ENCODE results near the gene PYDC1.
A peak's percentile ranks its signal among the peaks of the same experiment; 100 is the strongest.
"Not testable (repeated sequence)": the region's sequence is repeated elsewhere in the genome, so short reads cannot be mapped to it uniquely, and the experiment has no call there.

Gene PYDC1

GRCh38 chr16:31216422-31217135 is at the start of gene PYDC1:
Gene PYDC1 (minus strand): TSS chr16:31217135. CDS start chr16:31217028, 107 bp downstream.
- peak in 1 of 14 donors; percentile 72 for DNase-seq

- DNase-seq = no peak
These were observed 48.7 kb upstream of the PYDC1 start for GRCh38 chr16:31265329-31266245.

- DNase-seq = no peak
These were observed 45.1 kb upstream of the PYDC1 start for GRCh38 chr16:31262084-31262483.

DNA sequence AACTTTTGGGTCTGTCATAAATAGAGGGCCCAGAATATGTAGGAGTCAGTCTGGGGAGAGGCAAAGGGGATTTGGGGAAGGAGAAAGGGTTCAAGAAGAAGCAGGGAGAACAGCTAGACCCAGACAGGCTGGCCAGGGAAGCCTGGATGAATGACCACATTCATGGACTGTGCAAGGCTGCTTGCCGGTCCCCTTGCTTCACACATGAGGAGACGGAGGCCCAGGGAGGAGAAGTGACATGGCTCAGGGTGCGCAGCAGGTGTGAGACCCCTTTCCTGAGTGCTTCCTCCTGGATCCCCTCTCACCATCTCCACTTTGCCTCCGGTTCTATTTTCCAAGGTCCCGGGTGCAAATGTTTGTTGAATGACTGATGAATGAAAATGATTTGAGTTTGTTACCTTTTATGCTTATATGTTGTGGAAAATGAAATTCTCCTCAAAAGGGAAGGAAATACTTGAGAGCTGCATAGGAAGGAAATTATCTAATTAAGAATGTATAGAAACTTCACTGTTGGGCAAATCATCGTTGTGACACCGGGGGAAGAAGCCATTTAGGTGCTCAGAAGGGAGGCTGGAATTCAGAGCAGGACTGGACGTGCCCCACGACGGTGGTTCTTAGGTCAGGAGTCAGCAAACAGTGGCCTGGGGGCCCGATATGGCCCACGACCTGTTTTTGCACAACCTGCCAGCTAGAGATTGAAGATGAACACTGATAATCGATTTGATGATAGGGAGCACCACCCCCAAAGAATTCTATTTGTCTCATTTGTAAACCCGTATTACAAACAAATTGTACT is 43.4 kb upstream of the PYDC1 start:
- DNase-seq = no peak

GRCh38 chr16:31258366-31258765 is 41.4 kb upstream of the PYDC1 start:
- DNase-seq = no peak

GRCh38 chr16:31256466-31256865 is 39.5 kb upstream of the PYDC1 start:
- no peak for DNase-seq

DNA sequence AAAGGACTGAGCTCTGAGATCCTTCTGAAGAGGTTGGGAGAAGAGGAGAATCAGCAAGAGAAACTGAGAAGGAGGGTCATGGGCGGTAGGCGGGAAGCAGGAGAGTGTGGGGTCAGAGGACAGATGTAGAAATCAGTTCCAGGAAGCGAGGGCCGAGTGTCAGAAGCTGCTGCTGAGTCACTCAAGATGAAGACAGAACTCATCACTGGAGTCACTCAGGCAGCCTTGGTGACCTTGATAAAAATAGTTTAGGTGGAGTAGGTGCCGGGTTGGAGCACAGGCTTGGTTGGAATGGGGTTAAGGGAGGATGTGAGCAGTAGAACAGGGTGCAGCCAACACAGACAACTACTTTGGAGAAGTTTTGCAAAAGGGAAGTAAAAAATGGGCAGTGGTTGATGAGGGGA is 36.7 kb upstream of the PYDC1 start:
- peak in 5 of 14 donors; percentile 3 to 46 (median 8) for DNase-seq

GRCh38 chr16:31251435-31251834 is 34.5 kb upstream of the PYDC1 start:
- DNase-seq = no peak

GRCh38 chr16:31250782-31251384 is 33.9 kb upstream of the PYDC1 start:
- DNase-seq = no peak

DNA sequence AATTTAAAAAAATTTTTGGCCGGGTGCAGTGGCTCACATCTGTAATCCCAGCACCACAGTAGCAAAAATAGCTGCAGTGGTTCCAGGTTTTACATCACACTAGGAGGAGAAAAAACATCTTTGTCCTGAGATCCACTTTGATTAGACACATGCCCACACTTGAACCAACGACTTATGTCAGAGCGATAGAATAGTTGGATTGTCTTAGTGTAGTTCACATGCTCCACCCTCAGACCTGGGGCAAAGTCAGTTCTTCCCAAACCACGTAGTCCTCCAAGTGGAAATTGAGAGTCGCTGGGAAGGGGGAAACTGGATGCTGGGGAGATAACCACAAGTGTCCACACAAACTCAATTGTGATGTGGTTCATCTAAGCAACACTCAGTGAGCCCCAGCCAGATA is 31.4 kb upstream of the PYDC1 start:
- DNase-seq = no peak

DNA sequence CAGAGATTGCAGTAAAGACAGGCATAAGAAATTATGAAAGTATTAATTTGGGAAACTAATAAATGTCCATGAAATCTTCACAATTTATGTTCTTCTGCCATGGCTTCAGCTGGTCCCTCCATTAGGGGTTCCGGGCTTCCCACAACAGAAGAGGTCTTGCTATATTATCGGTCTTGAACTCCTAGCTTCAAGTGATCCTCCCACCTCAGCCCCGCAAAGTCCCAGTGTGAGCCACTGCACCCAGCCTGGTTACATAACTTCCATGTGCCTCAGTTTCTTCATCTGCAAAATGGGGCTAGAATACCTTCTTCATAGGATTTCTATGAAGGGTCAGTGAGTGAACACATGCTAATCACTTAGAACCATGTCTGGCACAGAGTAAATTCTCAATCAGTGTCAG is 29.4 kb upstream of the PYDC1 start:
- DNase-seq = no peak

- DNase-seq = not testable (repeated sequence)
These were observed 28.7 kb upstream of the PYDC1 start for GRCh38 chr16:31245598-31245997.

- DNase-seq = no peak
These were observed 27.1 kb upstream of the PYDC1 start for GRCh38 chr16:31243734-31244670.

GRCh38 chr16:31242206-31242605 is 25.3 kb upstream of the PYDC1 start:
- no peak for DNase-seq

DNA sequence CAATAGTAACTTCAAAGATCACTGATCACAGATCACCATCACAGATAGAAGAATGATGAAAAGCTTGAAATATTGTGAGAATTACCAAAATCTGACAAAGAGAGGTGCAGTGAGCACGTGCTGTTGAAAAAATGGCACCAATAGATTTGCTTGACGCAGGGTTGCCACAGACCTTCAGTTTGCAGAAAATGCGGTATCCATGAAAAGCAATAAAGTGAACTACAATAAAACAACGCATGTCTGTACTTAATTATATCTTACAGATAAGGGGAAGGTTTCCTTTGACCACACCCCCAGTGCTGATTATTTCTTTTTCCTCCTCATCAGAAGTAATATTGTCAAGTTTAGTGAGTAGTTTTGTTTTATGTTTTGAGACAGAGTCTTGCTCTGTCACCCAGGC is 21.1 kb upstream of the PYDC1 start:
- no peak for DNase-seq

DNA sequence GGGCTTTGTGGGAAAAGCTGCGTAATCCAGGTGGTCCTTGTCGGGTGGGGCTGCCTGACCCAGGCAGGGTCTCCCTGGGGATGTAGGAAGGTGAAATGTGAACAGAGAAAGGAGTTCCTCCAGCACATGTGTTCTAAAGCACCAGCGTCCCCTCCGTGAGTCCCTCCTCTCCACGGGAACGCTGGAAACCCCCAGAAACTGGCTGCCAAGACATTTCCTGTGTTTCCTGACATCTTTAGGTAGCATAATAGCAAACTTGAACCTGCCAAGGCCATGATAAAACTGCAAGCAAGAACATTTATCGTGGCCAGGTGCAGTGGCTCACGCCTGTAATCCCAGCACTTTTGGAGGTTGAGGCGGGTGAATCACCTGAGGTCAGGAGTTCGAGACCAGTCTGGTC is 12.6 kb upstream of the PYDC1 start:
- no peak for DNase-seq

- no peak for DNase-seq
These were observed 11.3 kb upstream of the PYDC1 start for GRCh38 chr16:31228206-31228605.

DNA sequence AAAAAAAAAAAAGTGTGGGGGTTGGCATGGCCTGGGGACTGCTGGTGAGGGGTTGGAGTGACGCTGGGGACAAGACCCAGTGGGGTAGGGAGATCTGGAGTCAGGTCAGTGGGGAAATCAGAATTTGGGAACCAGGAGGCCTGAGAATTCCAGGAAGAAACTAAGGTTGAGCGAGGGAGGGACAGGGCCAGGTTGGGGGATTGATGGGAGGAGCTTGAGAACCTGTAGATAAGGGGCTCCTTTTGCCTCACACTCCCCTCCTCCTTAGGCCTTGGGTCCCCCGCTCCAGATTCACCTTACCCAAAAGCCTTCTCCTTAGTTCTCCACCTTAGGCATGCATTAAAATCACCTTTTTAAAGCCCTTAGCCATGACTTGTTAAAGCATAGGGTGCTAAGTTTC is 8.3 kb upstream of the PYDC1 start:
- no peak for DNase-seq

DNA sequence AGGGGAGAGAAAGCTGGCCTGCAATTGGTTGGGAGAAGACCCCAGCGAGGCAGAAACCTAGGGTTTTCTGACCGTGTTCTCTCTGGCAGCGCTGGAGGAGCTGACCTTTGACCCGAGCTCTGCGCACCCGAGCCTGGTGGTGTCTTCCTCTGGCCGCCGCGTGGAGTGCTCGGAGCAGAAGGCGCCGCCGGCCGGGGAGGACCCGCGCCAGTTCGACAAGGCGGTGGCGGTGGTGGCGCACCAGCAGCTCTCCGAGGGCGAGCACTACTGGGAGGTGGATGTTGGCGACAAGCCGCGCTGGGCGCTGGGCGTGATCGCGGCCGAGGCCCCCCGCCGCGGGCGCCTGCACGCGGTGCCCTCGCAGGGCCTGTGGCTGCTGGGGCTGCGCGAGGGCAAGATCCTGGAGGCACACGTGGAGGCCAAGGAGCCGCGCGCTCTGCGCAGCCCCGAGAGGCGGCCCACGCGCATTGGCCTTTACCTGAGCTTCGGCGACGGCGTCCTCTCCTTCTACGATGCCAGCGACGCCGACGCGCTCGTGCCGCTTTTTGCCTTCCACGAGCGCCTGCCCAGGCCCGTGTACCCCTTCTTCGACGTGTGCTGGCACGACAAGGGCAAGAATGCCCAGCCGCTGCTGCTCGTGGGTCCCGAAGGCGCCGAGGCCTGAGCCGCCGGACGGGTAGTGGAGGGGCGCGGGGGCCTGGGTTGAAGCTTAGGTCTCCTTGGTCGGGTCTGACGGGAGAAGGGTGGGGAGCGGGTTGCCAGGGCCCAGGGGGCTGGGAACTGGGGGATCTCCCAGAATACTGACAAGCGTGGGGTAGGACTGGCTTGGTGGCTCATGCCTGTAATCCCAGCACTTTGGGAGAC is 7.4 kb upstream of the PYDC1 start:
- DNase-seq = no peak

GRCh38 chr16:31223044-31223443 is 6.1 kb upstream of the PYDC1 start:
- DNase-seq = no peak
